Mucosa of rectum (tissue), 2 donors: ENCODE results near the gene CUL2.
"Not testable (repeated sequence)": the region's sequence is repeated elsewhere in the genome, so short reads cannot be mapped to it uniquely, and the experiment has no call there.

Experiments used
- H3K27ac ChIP-seq, 2 donors: one replicate each; pipeline ENCODE4 v1.7.0; 2013; ENCODE audit warnings: inconsistent platforms in 2 of 2, low read depth in 2 of 2, low read length in 2 of 2
- H3K27me3 ChIP-seq, 2 donors: one replicate each; pipeline ENCODE4 v1.7.0; 2013; ENCODE audit warnings: low read length in 2 of 2; ENCODE audit not compliant: control insufficient read depth in 2 of 2, insufficient read depth in 2 of 2
- H3K36me3 ChIP-seq, 2 donors: one replicate each; pipeline ENCODE4 v1.7.0; 2013; ENCODE audit warnings: low read length in 2 of 2; ENCODE audit not compliant: control insufficient read depth in 2 of 2, insufficient read depth in 2 of 2
- H3K4me1 ChIP-seq, 2 donors: one replicate each; pipeline ENCODE4 v1.7.0; 2013; ENCODE audit warnings: low read length in 2 of 2, mild to moderate bottlenecking in 1 of 2; ENCODE audit not compliant: control insufficient read depth in 2 of 2, insufficient read depth in 2 of 2
- H3K4me3 ChIP-seq, 2 donors: one replicate each; pipeline ENCODE4 v1.7.0; 2013; ENCODE audit warnings: low read length in 2 of 2
- H3K9ac ChIP-seq, 2 donors: one replicate each; pipeline ENCODE4 v1.7.0; 2013; ENCODE audit warnings: low read length in 2 of 2, low read depth in 1 of 2, mild to moderate bottlenecking in 1 of 2
- H3K9me3 ChIP-seq, 2 donors: one replicate each; pipeline ENCODE4 v1.7.0; 2013; ENCODE audit warnings: low read length in 2 of 2; ENCODE audit not compliant: control insufficient read depth in 2 of 2
- donor health status: healthy.
- donor health status: Normal muscosa, but diverticular disease.

CUL2 gene

DNA sequence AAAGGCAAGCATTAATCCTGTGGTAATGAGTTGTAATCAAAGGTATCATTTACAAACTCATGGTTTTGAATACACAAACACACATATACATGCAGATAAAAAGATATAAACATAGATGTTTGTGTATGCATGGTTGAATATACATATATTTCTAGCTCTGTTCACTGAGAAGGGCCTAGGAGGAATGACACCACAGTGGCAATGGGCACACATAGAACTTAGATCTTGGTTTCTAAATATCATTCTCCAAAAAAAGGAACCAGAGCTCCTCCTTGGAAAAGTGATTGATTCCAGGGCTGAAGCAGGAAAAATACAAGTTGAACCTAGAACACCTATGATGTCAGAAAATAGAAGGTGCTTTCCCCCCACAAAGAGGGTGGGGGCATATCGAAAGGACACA, 6.9 kb downstream of the CUL2 start:
- Histone ChIP-seq H3K27ac (no peak overlapping the region), H3K9ac (no peak overlapping the region), H3K9me3 (no peaks in the 10 kb centered on the region), H3K4me3 (no peak overlapping the region), H3K4me1 (no peaks in the 10 kb centered on the region), H3K27me3 (no peaks in the 10 kb centered on the region), H3K36me3 (no peaks in the 10 kb centered on the region)

DNA sequence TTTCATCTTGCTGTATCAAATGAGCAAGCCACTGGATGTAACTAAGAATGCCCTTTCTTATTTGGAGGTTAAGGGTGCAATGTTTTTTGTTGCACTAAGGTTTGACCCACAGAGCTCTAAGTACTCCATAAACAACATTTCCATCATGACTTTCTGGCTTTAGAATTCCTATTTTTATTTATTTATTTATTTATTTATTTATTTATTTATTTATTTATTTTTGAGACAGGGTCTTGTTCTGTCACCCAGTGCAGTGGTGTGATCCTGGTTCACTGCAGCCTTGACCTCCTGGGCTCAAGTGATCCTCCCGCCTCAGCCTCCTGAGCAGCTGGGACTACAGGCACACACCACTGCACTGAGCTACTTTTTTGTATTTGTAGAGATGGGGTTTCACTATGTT, 9.9 kb downstream of the CUL2 start:
- not testable (repeated sequence) for H3K4me3 ChIP-seq, H3K36me3 ChIP-seq, H3K27ac ChIP-seq

GRCh38 chr10:35079763-35080162, 10.4 kb downstream of the CUL2 start:
- Histone ChIP-seq H3K27ac (no peak overlapping the region), H3K9me3 (no peaks in the 10 kb centered on the region), H3K36me3 (no peaks in the 10 kb centered on the region), H3K9ac (no peak overlapping the region), H3K4me1 (no peaks in the 10 kb centered on the region), H3K4me3 (no peak overlapping the region), H3K27me3 (no peaks in the 10 kb centered on the region)

More for the DNA sequence above, 9.9 kb downstream of the CUL2 start:
- H3K4me1 ChIP-seq, H3K9me3 ChIP-seq, H3K27me3 ChIP-seq, H3K9ac ChIP-seq: not testable (repeated sequence)

GRCh38 chr10:35079265-35079664, 10.9 kb downstream of the CUL2 start:
- no peaks in the 10 kb centered on the region for H3K36me3 ChIP-seq
- no peak overlapping the region for H3K4me3 ChIP-seq

GRCh38 chr10:35075228-35075627, 14.9 kb downstream of the CUL2 start:
- Histone ChIP-seq H3K4me3 (no peak overlapping the region), H3K27me3 (no peaks in the 10 kb centered on the region), H3K4me1 (no peaks in the 10 kb centered on the region), H3K36me3 (peaks cover 3% of the 10 kb centered on the region in 2 donors), H3K9ac (no peak overlapping the region), H3K27ac (no peak overlapping the region), H3K9me3 (no peaks in the 10 kb centered on the region)

More at GRCh38 chr10:35079265-35079664, 10.9 kb downstream of the CUL2 start:
- Histone ChIP-seq H3K4me1 (no peaks in the 10 kb centered on the region), H3K27ac (no peak overlapping the region), H3K9me3 (no peaks in the 10 kb centered on the region), H3K9ac (no peak overlapping the region), H3K27me3 (no peaks in the 10 kb centered on the region)

- Histone ChIP-seq H3K36me3 (peaks cover 3 to 4% of the 10 kb centered on the region in 2 donors), H3K4me1 (no peaks in the 10 kb centered on the region), H3K9ac (no peak overlapping the region), H3K9me3 (no peaks in the 10 kb centered on the region), H3K27me3 (no peaks in the 10 kb centered on the region), H3K4me3 (no peak overlapping the region), H3K27ac (no peak overlapping the region)
Observed at GRCh38 chr10:35074266-35074665, 15.9 kb downstream of the CUL2 start.

DNA sequence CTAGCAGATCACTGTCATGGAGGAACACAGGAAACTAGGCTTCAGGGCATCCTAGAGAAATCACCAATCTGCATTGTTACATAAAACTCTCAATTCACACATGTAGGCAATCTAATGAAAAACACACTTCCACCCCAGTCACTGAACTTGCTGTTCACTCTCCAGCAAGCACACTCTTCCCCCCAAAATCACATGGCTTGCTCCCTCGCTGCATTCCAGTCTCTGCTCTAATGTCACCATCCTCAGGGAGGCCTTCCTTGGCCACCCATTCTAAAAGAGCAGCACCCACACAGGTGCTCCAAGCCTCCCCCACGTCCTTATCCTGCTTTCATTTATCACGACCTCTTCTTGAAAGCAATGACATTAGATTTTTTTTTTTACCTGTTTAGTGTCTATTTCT, 19.6 kb downstream of the CUL2 start:
- Histone ChIP-seq H3K4me1 (no peaks in the 10 kb centered on the region), H3K9me3 (no peaks in the 10 kb centered on the region), H3K9ac (no peak overlapping the region), H3K27ac (no peak overlapping the region), H3K36me3 (peaks cover 5 to 7% of the 10 kb centered on the region in 2 donors), H3K27me3 (no peaks in the 10 kb centered on the region), H3K4me3 (no peak overlapping the region)

GRCh38 chr10:35063837-35064454, 26.2 kb downstream of the CUL2 start:
- Histone ChIP-seq H3K9me3 (no peaks in the 10 kb centered on the region), H3K9ac (no peak overlapping the region), H3K36me3 (peaks cover 20 to 34% of the 10 kb centered on the region in 2 donors), H3K27ac (no peak overlapping the region), H3K4me1 (no peaks in the 10 kb centered on the region), H3K4me3 (no peak overlapping the region), H3K27me3 (no peaks in the 10 kb centered on the region)

- Histone ChIP-seq H3K27ac (no peak overlapping the region), H3K4me3 (no peak overlapping the region), H3K9me3 (no peaks in the 10 kb centered on the region), H3K36me3 (peaks cover 24 to 35% of the 10 kb centered on the region in 2 donors), H3K9ac (no peak overlapping the region), H3K4me1 (peaks cover 8 to 9% of the 10 kb centered on the region in 2 donors), H3K27me3 (no peaks in the 10 kb centered on the region)
Observed at GRCh38 chr10:35059481-35059880, 30.7 kb downstream of the CUL2 start.

DNA sequence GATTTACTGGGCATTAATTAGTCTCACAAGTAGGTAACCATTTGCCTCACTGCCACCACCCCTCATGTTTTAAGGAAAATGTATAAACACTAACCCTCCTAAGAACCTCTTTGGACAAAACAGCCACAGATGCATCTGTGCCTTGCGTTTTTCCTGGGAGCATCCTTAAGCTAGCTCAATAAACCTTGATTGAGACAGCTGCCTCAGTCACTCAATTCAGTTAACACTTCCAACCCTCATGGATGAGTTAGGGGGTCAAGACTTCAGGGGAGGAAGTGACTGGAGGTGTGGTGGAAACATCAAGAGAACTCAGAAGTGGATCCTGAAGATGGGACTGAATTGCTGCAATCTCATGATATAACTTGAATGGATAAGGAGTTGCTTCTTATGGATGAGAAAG, 31.5 kb downstream of the CUL2 start:
- no peak overlapping the region for H3K9ac ChIP-seq
- H3K4me3 ChIP-seq: no peak overlapping the region
- no peaks in the 10 kb centered on the region for H3K27me3 ChIP-seq
- no peaks in the 10 kb centered on the region for H3K9me3 ChIP-seq
- peaks cover 8 to 9% of the 10 kb centered on the region in 2 donors for H3K4me1 ChIP-seq
- peaks cover 29 to 36% of the 10 kb centered on the region in 2 donors for H3K36me3 ChIP-seq
- H3K27ac ChIP-seq: no peak overlapping the region
